Measurements from ENCODE around the gene VSIG1. TPM values are rescaled to one million over a fixed set of nuclear protein-coding genes. Genes with fewer than 3 reads are reported as not detected.

Gene VSIG1
- total and polyA plus RNA-seq, 11 donors, result 0.22 to 0.35 (median 0.25) TPM; not detected in 8

DNA sequence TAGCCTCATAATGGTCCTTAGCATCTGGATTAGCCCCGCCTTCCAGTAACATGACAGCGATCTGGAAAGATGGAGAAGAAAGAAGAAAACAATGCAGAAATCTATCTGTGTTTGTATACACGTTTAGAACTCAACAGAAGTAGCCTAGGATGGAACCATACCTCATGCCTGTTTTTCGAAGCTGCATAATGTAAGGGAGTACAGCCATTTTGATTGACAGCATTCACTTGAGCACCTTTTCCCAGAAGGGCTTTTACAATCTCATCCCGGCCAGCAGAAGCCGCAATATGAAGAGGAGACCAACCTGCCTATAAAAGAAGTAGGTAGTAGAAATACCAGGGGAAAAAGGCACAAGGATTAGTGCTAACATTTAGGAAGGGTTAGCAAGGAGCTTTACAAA lies 42.9 kb downstream of the VSIG1 start:
- peaks cover 0 to 25% (median 6%) of the 10 kb centered on the region in 12 donors for H3K4me1 ChIP-seq
- no peak overlapping the region for H3K27ac ChIP-seq
- TF ChIP-seq POLR2A (IDR thresholded peaks at IDR 0.05), result no peak
- TF ChIP-seq, protein P1, sequence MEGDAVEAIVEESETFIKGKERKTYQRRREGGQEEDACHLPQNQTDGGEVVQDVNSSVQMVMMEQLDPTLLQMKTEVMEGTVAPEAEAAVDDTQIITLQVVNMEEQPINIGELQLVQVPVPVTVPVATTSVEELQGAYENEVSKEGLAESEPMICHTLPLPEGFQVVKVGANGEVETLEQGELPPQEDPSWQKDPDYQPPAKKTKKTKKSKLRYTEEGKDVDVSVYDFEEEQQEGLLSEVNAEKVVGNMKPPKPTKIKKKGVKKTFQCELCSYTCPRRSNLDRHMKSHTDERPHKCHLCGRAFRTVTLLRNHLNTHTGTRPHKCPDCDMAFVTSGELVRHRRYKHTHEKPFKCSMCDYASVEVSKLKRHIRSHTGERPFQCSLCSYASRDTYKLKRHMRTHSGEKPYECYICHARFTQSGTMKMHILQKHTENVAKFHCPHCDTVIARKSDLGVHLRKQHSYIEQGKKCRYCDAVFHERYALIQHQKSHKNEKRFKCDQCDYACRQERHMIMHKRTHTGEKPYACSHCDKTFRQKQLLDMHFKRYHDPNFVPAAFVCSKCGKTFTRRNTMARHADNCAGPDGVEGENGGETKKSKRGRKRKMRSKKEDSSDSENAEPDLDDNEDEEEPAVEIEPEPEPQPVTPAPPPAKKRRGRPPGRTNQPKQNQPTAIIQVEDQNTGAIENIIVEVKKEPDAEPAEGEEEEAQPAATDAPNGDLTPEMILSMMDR (IDR thresholded peaks at IDR 0.05), result no peak
- intact Hi-C loops (cut with DNase I), result loop anchor here in 1 of 10 donors (10.0 kb wide), 1 partner anchor 47 kb away; no protein-coding TSS in a partner anchor
- DNase-seq (no peak), ATAC-seq (no peak)
- peaks cover 0 to 55% (median 25%) of the 10 kb centered on the region in 9 donors for H3K36me3 ChIP-seq
- no peak overlapping the region for H3K4me3 ChIP-seq
- H3K9me3 ChIP-seq, result no peaks in the 10 kb centered on the region
- H3K27me3 ChIP-seq, result peaks cover 0 to 3% (median 0%) of the 10 kb centered on the region in 9 donors
- 75 to 94% (median 85%) methylated on average over 6 of the region's 6 CpGs for WGBS, 4 donors

DNA sequence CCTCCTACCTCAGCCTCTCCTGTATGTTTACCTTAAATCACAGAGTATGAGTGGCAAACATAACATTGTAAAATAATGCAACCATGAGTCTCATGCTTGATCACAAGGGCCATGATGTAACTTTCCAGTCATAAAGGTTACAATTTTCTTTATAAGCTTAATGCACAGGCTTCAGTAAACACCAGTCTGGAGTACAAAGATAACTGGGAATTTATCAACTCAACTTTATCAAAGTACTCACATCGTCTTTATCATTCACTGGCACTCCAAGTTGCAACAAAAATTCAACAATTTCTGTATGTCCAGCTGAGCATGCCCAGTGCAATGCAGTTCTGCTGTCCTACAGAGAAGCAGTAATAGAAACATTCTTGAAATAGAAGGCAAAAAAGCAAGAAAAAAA lies 43.6 kb downstream of the VSIG1 start:
- H3K27ac ChIP-seq, result no peak overlapping the region
- intact Hi-C loops (cut with DNase I), result loop anchor here in 1 of 10 donors (10.0 kb wide), 1 partner anchor 46 kb away; no protein-coding TSS in a partner anchor
- TF ChIP-seq, protein P1 (IDR thresholded peaks at IDR 0.05), result no peak
- TF ChIP-seq POLR2A (IDR thresholded peaks at IDR 0.05), result no peak
- no peaks in the 10 kb centered on the region for H3K9me3 ChIP-seq
- WGBS, 4 donors, result 25 to 37% (median 32%) methylated on average over 1 of the region's 1 CpG
- no peak overlapping the region for H3K4me3 ChIP-seq
- peaks cover 0 to 25% (median 6%) of the 10 kb centered on the region in 12 donors for H3K4me1 ChIP-seq
- H3K36me3 ChIP-seq, result peaks cover 0 to 51% (median 25%) of the 10 kb centered on the region in 9 donors
- H3K27me3 ChIP-seq, result peaks cover 0 to 1% (median 0%) of the 10 kb centered on the region in 9 donors
- DNase-seq (no peak), ATAC-seq (no peak)

- Histone ChIP-seq H3K9me3 (no peaks in the 10 kb centered on the region), H3K36me3 (peaks cover 0 to 30% (median 25%) of the 10 kb centered on the region in 9 donors), H3K4me3 (peak overlapping the region; percentile 42 to 92 (median 68)), H3K27me3 (no peaks in the 10 kb centered on the region), H3K27ac (peak overlapping the region; percentile 50 to 91 (median 85)), H3K4me1 (peaks cover 0 to 25% (median 6%) of the 10 kb centered on the region in 12 donors)
- ATAC-seq (no peak), DNase-seq (no peak)
- intact Hi-C loops (cut with DNase I), result loop anchor here in 3 of 10 donors (5.0 kb wide), 2 partner anchors 37 to 42 kb away; no protein-coding TSS in a partner anchor
- 2 to 39% (median 14%) methylated on average over 20 of the region's 20 CpGs for WGBS, 4 donors
- no peak for TF ChIP-seq POLR2A (IDR thresholded peaks at IDR 0.05)
- TF ChIP-seq, protein P1 (IDR thresholded peaks at IDR 0.05), result no peak
Observed at GRCh38 chrX:108090491-108091263, 45.8 kb downstream of the VSIG1 start.

DNA sequence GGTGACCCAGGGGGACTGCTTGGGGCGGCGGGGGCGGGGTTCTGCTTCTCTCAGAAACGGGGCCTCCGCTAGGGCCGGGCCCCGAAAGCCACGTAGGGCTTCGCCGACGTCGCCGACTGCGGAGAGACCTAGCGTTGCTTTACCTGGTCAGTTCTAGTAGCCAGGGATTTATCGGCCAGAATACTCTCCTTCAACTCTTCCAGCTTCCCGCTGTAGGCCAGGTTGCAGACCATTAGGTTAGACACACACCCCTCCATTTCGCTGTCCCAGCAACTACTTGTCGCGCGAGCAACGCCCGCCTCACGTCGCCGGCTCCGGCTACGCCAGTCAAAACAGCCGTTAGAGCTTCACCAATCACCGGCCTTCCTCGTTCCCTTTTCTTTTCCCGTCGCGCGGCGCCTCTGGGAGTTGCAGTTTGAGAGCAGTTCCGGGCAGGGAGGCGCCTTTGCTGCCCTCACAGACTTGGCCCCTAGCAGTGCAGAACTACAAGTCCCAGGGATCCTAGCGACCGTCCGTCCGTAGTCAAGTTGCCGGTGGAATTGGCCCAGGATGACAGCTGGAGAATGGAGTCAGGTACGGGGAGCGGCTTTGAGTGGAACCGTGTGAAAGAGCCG lies 46.5 kb downstream of the VSIG1 start, which contains the start of the genes ATG4A and PSMD10:
ATG4A (plus strand) TSS at position 515 of the 614 bp plus-strand sequence; CDS start at position 564, 49 bp downstream.
PSMD10 (minus strand) TSS at position 279 of the 614 bp plus-strand sequence; CDS start at position 257, 22 bp downstream.
- TF ChIP-seq POLR2A (IDR thresholded peaks at IDR 0.05), result peak in 1 of 2 donors; percentile 32
- TF ChIP-seq, protein P1 (IDR thresholded peaks at IDR 0.05), result no peak
- H3K4me3 ChIP-seq, result peak within 1 kb of the TSS; percentile 50 to 92 (median 68)
- intact Hi-C loops (cut with DNase I), result loop anchor here in 3 of 10 donors (5.0 kb wide), 2 partner anchors 36 to 41 kb away; no protein-coding TSS in a partner anchor

More for the DNA sequence above, 46.5 kb downstream of the VSIG1 start, which contains the start of the genes ATG4A and PSMD10:
- Histone ChIP-seq H3K27ac (peak within 1 kb of the TSS; percentile 50 to 91 (median 85)), H3K27me3 (no peaks in the 10 kb centered on the region), H3K36me3 (peaks cover 0 to 23% (median 18%) of the 10 kb centered on the region in 9 donors), H3K4me1 (peaks cover 0 to 25% (median 6%) of the 10 kb centered on the region in 12 donors), H3K9me3 (no peaks in the 10 kb centered on the region)
- DNase-seq (peak; percentile 92 to 95 (median 94)), ATAC-seq (peak; percentile 98 to 99 (median 98))
- WGBS, 4 donors, result 0 to 26% (median 13%) methylated on average over 46 to 47 of the region's 47 CpGs
